ENCODE results near the gene CMSS1.

The CMSS1 gene

DNA sequence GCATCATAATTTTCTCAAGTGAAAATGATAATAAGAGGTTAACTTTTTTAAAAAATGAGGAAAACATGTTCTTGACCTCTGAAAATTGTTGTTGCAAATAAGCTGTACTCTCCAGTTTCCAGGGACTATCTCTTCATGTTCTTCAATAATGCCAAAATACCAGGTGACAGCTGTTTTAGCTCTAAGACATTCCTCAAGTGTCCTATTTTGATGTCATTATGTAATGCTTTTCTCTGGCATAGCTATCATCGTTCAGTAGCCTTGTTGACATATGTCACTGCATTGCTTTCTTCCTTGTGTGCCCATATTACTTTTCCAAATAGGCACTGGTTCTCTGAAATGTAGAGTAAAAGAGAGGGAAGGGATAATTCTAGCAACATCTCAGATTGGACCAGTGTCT is 302.4 kb downstream of the CMSS1 start:
- TF ChIP-seq PATZ1 (CRISPR knock-in tag; IDR thresholded peaks at IDR 0.05; ENCODE audit: borderline replicate concordance) (no peak), SNAI2 (CRISPR knock-in tag; IDR thresholded peaks at IDR 0.05) (no peak), POU6F1 (CRISPR knock-in tag; IDR thresholded peaks at IDR 0.05; ENCODE audit: borderline replicate concordance, low read depth) (no peak), ZFP3 (CRISPR knock-in tag; IDR thresholded peaks at IDR 0.05) (no peak), ZNF565 (CRISPR knock-in tag; conservative IDR thresholded peaks at IDR 0.05; ENCODE audit: low read depth) (no peak), ZNF8 (CRISPR knock-in tag; IDR thresholded peaks at IDR 0.05) (no peak)
- ATAC-seq = no peak

DNA sequence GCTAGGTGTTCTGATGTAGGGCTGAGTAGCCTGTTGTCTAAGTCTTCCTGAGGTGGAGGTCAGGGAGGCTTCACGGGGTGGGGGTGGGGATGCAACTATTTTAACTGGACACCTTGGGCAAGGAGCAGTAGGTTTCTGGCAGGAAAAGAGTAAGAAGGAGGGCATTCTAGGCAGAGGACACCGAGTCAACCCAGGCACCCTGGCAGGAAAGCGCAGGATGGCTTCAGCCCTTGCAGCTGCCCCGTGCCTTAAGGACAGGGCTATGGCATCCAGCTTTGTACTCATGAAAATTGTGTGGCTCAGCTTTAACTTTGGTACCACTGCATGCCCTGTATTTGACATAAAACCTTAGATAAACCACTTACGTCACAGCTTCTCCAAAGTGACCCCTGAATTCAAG is 303.0 kb downstream of the CMSS1 start:
- no peak for ATAC-seq
- no peak for TF ChIP-seq CSDC2 (CRISPR knock-in tag; IDR thresholded peaks at IDR 0.05)
- no peak for TF ChIP-seq RARB (CRISPR knock-in tag; IDR thresholded peaks at IDR 0.05)
- no peak for TF ChIP-seq OSR1 (CRISPR knock-in tag; IDR thresholded peaks at IDR 0.05)
- no peak for TF ChIP-seq ISL1 (CRISPR knock-in tag; IDR thresholded peaks at IDR 0.05)
- TF ChIP-seq, protein P1, sequence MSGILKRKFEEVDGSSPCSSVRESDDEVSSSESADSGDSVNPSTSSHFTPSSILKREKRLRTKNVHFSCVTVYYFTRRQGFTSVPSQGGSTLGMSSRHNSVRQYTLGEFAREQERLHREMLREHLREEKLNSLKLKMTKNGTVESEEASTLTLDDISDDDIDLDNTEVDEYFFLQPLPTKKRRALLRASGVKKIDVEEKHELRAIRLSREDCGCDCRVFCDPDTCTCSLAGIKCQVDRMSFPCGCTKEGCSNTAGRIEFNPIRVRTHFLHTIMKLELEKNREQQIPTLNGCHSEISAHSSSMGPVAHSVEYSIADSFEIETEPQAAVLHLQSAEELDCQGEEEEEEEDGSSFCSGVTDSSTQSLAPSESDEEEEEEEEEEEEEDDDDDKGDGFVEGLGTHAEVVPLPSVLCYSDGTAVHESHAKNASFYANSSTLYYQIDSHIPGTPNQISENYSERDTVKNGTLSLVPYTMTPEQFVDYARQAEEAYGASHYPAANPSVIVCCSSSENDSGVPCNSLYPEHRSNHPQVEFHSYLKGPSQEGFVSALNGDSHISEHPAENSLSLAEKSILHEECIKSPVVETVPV (CRISPR knock-in tag; IDR thresholded peaks at IDR 0.05) = no peak
- no peak for TF ChIP-seq POU6F1 (CRISPR knock-in tag; IDR thresholded peaks at IDR 0.05; ENCODE audit: borderline replicate concordance, low read depth)
- TF ChIP-seq, protein P2, sequence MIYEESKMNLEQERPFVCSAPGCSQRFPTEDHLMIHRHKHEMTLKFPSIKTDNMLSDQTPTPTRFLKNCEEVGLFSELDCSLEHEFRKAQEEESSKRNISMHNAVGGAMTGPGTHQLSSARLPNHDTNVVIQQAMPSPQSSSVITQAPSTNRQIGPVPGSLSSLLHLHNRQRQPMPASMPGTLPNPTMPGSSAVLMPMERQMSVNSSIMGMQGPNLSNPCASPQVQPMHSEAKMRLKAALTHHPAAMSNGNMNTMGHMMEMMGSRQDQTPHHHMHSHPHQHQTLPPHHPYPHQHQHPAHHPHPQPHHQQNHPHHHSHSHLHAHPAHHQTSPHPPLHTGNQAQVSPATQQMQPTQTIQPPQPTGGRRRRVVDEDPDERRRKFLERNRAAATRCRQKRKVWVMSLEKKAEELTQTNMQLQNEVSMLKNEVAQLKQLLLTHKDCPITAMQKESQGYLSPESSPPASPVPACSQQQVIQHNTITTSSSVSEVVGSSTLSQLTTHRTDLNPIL (CRISPR knock-in tag; IDR thresholded peaks at IDR 0.05; ENCODE audit: low read depth) = no peak
- TF ChIP-seq, protein P3, sequence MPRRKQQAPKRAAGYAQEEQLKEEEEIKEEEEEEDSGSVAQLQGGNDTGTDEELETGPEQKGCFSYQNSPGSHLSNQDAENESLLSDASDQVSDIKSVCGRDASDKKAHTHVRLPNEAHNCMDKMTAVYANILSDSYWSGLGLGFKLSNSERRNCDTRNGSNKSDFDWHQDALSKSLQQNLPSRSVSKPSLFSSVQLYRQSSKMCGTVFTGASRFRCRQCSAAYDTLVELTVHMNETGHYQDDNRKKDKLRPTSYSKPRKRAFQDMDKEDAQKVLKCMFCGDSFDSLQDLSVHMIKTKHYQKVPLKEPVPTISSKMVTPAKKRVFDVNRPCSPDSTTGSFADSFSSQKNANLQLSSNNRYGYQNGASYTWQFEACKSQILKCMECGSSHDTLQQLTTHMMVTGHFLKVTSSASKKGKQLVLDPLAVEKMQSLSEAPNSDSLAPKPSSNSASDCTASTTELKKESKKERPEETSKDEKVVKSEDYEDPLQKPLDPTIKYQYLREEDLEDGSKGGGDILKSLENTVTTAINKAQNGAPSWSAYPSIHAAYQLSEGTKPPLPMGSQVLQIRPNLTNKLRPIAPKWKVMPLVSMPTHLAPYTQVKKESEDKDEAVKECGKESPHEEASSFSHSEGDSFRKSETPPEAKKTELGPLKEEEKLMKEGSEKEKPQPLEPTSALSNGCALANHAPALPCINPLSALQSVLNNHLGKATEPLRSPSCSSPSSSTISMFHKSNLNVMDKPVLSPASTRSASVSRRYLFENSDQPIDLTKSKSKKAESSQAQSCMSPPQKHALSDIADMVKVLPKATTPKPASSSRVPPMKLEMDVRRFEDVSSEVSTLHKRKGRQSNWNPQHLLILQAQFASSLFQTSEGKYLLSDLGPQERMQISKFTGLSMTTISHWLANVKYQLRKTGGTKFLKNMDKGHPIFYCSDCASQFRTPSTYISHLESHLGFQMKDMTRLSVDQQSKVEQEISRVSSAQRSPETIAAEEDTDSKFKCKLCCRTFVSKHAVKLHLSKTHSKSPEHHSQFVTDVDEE (CRISPR knock-in tag; IDR thresholded peaks at IDR 0.05) = no peak
- no peak for TF ChIP-seq ZNF565 (CRISPR knock-in tag; conservative IDR thresholded peaks at IDR 0.05; ENCODE audit: low read depth)
- TF ChIP-seq GLIS3 (CRISPR knock-in tag; IDR thresholded peaks at IDR 0.05) = no peak
- TF ChIP-seq ZNF70 (CRISPR knock-in tag; IDR thresholded peaks at IDR 0.05) = no peak
- TF ChIP-seq BACH2 (CRISPR knock-in tag; IDR thresholded peaks at IDR 0.05; ENCODE audit: borderline replicate concordance) = no peak

GRCh38 chr3:100122321-100122720 is 304.7 kb downstream of the CMSS1 start:
- no peak for ATAC-seq
- TF ChIP-seq PATZ1 (CRISPR knock-in tag; IDR thresholded peaks at IDR 0.05; ENCODE audit: borderline replicate concordance) (no peak), ZNF70 (CRISPR knock-in tag; IDR thresholded peaks at IDR 0.05) (no peak), TOX (CRISPR knock-in tag; IDR thresholded peaks at IDR 0.05; ENCODE audit: borderline replicate concordance) (no peak), POU6F1 (CRISPR knock-in tag; IDR thresholded peaks at IDR 0.05; ENCODE audit: borderline replicate concordance, low read depth) (no peak), PPARA (CRISPR knock-in tag; IDR thresholded peaks at IDR 0.05; ENCODE audit: borderline replicate concordance) (no peak), ISL1 (CRISPR knock-in tag; IDR thresholded peaks at IDR 0.05) (no peak), ARNTL (CRISPR knock-in tag; IDR thresholded peaks at IDR 0.05; ENCODE audit: borderline replicate concordance, low read depth) (no peak), RARB (CRISPR knock-in tag; IDR thresholded peaks at IDR 0.05) (no peak), SNAI2 (CRISPR knock-in tag; IDR thresholded peaks at IDR 0.05) (no peak), ZNF565 (CRISPR knock-in tag; conservative IDR thresholded peaks at IDR 0.05; ENCODE audit: low read depth) (no peak), ESRRG (CRISPR knock-in tag; IDR thresholded peaks at IDR 0.05) (no peak), BACH2 (CRISPR knock-in tag; IDR thresholded peaks at IDR 0.05; ENCODE audit: borderline replicate concordance) (no peak)
- TF ChIP-seq, protein P2 (CRISPR knock-in tag; IDR thresholded peaks at IDR 0.05; ENCODE audit: low read depth) = no peak

All from SK-N-SH treated with all-trans-retinoic acid at 6 μM for 48 hours (cell line).